CD4-positive, alpha-beta T cell treated with Interleukin-17A for 4 hours (primary cell): ENCODE results near the gene SLC6A18.
"Not testable (repeated sequence)": the region's sequence is repeated elsewhere in the genome, so short reads cannot be mapped to it uniquely, and the experiment has no call there.

Experiments used
- DNase-seq: peaks from one replicate; pipeline ENCODE4 v3.0.0-alpha.2; 2020; ENCODE audit warnings: mixed read lengths

Gene SLC6A18

DNA sequence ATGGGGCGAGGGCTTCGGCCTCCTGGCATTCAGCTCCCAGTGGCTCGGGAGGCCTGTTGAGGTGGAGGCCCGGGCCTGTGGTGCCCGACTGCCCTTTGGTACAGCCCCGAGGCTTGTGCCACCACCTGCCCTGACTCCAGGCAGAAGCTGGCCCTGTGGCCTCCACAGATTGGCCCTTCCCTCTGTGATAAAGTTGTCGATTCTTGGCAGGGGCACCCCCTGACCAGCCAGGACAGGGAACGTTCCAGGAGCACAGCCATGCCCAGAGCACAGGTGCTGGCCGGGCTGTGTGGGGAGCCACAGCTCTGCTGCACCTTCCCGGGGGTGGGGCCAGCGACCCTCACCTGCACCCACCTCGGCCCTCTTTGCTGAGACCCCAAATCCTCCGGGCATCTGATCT, 32.7 kb downstream of the SLC6A18 start:
- no peak for DNase-seq

DNA sequence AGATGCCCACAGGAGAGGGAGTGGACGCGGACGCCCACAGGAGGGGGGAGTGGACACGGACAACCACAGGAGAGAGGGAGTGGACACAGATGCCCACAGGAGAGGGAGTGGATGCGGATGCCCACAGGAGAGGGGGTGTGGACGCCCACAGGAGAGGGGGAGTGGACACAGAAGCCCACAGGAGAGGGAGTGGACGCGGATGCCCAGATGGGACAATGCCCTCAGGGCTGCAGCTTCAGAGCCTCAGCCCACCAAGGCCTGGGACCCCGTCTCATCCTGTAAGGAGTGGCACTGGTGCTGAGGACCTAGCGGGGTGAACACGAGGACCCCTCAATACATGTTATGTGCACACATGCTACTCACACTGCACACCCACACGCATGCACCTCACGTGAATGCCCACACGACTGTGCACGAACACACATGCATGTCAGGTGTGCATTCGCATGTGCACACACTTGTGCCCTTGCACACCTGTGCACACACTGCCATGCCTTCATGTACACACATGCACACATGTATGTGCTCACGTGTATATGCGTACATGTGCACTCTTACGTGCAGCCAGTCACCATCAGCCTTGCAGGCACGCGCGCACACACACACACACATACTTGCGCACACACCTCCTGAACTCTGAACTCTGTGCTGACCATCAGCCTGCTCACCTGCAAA, 34.8 kb downstream of the SLC6A18 start:
- DNase-seq: no peak

GRCh38 chr5:1261643-1262042, 36.5 kb downstream of the SLC6A18 start:
- no peak for DNase-seq

- no peak for DNase-seq
These were observed 37.2 kb downstream of the SLC6A18 start for GRCh38 chr5:1262381-1262780.

DNA sequence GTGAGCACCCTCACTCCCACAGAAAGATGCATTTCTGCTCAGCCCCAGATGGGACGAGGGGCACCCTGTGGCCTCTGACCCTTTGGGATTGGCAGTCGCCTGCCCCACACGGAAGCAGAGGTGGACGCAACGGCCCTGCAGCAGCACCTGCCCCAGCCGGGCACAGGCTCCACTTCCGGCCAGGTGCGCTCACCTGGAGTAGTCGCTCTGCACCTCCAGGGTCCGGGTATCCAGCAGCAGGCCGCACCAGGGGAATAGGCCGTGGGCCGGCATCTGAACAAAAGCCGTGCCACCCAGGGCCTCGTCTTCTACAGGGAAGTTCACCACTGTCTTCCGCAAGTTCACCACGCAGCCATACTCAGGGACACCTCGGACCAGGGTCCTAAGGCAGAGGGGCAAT, 39.0 kb downstream of the SLC6A18 start:
- no peak for DNase-seq

DNA sequence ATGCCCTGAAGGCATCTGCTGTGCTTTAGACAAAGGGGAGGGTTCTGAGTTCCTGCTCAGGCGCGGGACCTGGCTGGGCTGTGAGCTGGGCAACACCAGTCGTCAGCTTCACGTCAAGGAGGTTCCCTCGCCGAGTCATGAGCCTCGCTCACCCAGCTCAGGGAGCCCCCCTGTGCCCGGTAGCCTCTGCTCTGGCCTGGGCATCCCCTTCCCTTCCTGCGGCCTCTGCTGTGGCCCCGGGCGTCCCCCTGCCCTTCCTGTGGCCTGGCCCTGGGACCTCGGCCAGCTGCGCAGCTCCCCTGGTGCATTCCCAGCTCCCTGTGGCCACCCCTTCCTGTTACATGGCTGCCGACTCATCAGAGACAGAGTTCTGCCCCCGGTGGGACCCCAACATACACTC, 39.8 kb downstream of the SLC6A18 start:
- no peak for DNase-seq

DNA sequence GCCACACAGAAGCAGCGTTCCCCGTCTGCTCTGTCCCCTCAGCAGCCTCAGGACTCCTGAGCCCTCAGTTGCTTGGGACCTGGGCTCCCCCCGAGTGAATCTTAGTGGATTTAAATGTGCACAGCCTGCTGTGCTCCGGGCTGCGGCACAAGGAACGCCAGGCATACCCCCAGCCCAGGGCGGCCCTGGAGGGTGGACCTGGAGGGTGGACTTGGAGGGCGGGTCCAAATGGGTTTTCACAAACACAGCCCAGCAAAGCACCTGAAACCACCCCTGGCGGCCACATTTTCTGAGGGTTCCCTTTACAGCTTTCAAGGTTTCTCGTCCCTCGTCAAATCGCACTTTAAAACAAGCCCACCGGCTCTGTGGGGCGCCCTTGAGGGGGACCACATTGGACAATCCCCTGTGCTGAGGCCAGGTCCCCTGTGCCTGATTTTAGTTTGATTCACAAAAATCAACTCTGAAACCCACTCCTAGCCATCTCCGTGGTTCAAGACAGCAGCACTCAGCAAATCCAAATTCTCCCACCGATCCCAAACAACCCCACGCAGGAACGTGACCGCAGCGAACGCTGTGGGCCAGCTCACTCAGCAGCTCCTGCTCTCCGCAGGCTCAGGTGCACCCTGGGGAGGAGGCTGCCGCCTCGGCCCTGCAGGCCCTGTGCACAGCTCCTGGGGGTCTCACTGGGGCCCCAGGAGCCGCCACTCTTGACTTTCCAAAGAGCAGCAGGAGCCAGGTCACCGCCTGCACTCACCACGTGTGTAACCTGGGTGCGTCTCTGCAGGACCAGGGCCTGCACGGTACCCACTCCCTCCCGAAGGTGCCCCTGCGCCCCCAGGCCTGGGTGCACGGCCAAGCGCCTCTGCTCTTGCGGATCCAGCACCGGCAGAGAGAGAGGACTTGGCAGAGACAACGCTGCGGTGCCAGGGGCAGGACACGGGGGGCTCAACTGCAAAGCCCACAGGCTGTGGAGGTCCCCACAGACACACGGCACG, 40.6 kb downstream of the SLC6A18 start:
- DNase-seq: no peak

GRCh38 chr5:1266791-1267190, 41.6 kb downstream of the SLC6A18 start:
- DNase-seq: no peak

GRCh38 chr5:1267464-1267863, 42.3 kb downstream of the SLC6A18 start:
- DNase-seq: not testable (repeated sequence)

- no peak for DNase-seq
These were observed 42.9 kb downstream of the SLC6A18 start for GRCh38 chr5:1268056-1268455.

DNA sequence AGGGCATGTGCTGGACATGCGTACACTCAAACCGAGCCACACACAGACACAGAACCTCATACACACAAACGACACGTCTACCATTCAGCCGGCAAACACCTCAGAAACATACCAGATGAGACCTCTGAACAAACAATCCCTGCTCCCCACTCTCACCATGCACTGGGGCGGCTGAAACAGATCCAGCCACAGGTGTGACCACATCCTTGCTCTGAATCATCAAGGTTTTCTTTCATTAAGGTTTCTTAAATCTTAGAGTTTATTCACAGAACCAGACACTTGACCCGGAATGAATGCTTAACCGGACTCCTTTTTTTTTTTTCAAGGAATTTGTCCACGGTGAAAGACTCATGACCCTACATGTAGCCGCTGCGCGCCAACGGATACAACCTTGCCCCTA, 43.5 kb downstream of the SLC6A18 start:
- peak; percentile 52 for DNase-seq

DNA sequence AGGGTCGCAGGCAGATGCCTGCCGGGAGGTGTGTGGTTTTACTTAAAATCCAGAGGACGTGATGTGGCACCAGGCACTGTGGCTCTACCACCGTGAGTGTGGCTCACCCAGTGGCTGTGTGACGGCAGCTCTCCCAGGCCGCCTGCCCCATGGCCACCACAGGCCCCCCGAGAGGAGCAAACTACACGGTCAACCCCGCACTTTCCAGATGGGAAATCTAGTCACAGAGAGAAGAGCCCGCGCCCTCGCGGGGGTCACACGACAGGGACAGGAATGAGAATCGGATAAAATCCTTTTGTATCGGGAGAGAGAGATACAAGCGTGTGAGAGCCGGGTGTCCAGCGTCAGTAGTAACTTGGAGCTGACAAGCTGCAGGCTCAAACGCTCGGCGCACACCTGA, 45.2 kb downstream of the SLC6A18 start:
- DNase-seq: no peak

DNA sequence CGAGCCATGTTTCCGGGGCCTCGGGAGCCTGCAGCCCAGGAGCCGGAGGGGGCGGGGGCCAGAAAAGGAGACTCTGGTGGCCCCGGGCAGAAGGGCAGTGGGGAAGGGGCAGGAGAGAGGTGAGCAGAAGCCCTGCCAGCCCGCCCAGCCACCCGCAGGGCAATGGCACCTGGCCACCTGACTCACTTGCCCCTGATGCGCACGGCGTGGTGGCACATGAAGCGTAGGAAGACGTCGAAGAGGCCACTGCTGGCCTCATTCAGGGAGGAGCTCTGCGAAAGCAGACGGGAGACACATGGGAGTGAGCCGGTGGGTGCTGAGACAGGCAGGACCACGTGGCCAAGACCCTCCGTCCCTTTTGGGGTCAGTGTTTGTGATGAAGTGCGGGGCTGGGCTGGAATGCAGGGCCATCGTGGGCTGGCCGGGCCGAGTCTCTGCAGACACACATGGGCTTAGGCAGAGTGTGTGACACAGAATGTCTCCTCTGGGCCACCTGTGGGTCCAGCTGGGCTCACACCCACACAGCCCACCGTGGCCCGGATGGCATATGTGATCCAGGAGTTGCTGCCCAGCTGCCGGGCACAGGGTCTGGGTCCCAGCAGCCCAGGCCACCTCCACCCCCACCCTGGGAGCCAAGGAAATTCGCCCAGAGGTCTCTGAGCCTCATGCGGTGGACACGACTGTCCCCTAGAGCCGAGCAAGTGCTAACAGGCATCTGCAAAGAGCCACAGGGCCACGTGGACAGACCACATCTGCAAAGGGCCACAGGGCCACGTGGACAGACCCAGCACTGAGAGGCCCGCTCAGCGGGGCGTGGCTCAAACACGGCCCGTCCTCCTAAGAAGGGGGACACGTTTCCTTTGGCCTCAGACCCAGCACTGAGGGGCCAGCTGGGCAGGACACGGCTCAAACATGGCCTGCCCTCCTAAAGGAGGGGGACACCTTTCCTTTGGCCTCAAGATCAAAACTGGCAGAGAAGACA, 46.0 kb downstream of the SLC6A18 start:
- no peak for DNase-seq

DNA sequence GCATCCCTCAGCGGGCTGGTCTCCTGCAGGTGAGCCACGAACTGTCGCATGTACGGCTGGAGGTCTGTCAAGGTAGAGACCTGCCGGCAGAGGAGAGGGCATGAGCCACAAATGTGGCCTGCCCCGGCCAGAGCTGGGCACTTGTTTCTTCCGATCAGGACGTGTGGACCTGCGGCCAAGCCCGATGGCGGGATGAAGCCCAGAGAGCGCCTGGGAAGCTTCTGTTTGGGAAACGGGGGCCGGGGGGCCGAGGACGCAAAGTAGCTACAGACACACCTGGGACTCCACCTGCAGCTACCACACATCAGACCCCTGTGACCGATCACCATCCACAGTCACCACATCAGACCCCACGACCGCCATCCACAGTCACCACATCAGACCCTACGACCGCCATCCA, 47.0 kb downstream of the SLC6A18 start:
- DNase-seq: no peak

DNA sequence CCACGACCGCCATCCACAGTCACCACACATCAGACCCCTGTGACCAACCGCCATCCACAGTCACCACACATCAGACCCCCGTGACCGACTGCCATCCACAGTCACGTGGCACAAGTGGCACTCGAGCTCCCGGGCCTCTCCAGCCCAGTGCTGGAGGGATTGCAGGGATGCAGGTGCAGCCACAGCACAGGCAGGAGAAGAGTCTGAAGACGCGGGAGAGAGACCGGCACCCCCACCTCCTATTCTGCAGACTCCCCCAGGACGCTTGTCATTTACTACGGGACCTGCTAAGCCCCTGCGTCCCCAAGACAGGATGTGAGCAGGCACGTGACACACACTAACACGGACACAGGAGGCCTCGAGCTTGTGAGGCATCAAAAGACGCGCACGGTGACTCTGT, 48.6 kb downstream of the SLC6A18 start:
- no peak for DNase-seq

- DNase-seq: no peak
These were observed 49.3 kb downstream of the SLC6A18 start for GRCh38 chr5:1274471-1274870.

DNA sequence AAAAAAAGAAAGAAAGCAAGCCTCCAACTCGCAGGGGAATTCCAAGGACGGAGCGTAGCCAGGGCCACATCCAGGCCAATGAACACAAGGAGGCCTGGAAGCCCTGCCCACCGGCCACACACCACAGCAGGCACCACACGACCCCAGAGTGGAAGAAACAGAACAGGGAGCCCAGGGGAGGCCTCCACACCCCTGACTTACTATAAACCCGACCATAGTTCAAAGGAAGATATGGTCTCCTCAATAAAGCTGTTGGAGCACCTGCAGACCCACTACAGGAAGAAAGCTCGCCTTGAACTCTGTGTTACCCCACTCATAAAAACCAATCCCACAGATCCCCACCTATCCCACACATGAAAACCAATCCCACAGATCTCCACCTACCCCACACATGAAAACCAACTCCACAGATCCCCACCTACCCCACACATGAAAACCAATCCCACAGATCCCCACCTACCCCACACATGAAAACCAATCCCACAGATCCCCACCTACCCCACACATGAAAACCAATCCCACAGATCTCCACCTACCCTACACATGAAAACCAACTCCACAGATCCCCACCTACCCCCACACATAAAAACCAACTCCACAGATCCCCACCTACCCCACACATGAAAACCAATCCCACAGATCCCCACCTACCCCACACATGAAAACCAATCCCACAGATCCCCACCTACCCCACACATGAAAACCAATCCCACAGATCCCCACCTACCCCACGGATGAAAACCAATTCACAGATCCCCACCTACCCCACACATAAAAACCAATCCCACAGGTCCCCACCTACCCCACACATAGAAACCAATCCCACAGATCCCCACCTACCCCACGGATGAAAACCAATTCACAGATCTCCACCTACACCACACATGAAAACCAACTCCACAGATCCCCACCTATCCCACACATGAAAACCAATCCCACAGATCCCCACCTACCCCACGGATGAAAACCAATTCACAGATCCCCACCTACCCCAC, 50.5 kb downstream of the SLC6A18 start:
- DNase-seq: not testable (repeated sequence)

GRCh38 chr5:1276930-1277329, 51.7 kb downstream of the SLC6A18 start:
- DNase-seq: no peak

GRCh38 chr5:1277331-1277730, 52.1 kb downstream of the SLC6A18 start:
- DNase-seq: no peak

GRCh38 chr5:1277781-1278180, 52.6 kb downstream of the SLC6A18 start:
- no peak for DNase-seq

DNA sequence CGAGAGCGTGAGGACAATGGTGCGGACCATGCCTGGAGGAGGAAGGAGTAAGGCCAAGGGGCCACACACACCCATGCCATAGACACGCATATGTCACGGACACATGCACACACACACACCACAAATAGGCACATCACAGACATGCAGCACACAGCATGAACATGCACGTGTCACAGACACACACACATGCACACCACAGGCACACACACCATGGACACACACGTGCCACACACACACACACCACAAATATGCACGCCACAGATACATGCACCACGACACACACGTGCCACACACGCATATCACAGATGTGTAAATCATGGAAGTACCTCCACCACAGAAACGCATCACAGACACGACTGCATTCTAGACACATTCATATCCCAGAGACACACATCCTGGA, 53.0 kb downstream of the SLC6A18 start:
- DNase-seq: no peak
